Measurements from ENCODE around the gene RPRD1B. TPM values are rescaled to one million over a fixed set of nuclear protein-coding genes. Genes with fewer than 3 reads are reported as not detected.

RPRD1B gene
- total and polyA plus RNA-seq, 2 of the 13 experiments (the other 11 are each of a cell fraction or from before 2014, with no cell fraction given) = 31.1 to 41.5 TPM

GRCh38 chr20:37984018-37984785 is 49.3 kb upstream of the RPRD1B start (continued):
- no peak for TF ChIP-seq ZNF142 (CRISPR knock-in tag; IDR thresholded peaks at IDR 0.05)
- no peak for TF ChIP-seq PLRG1 (conservative IDR thresholded peaks at IDR 0.05)
- TF ChIP-seq ZFP36L2 (CRISPR knock-in tag; IDR thresholded peaks at IDR 0.05) = no peak
- TF ChIP-seq TGIF2 (CRISPR knock-in tag; IDR thresholded peaks at IDR 0.05) = no peak
- no peak for TF ChIP-seq SUZ12 (IDR thresholded peaks at IDR 0.05; ENCODE audit: low read depth, low read length)
- no peak for TF ChIP-seq ZNF780A (CRISPR knock-in tag; IDR thresholded peaks at IDR 0.05)
- no peak for TF ChIP-seq FOXO1 (CRISPR knock-in tag; IDR thresholded peaks at IDR 0.05)
- TF ChIP-seq ZNF616 (CRISPR knock-in tag; IDR thresholded peaks at IDR 0.05; ENCODE audit: low read depth) = 0 out of 2 replicates have a peak, but pooled peaks have one; percentile 55
- TF ChIP-seq ZNF414 (CRISPR knock-in tag; IDR thresholded peaks at IDR 0.05) = peak; percentile 68
- TF ChIP-seq ZNF7 (CRISPR knock-in tag; IDR thresholded peaks at IDR 0.05) = no peak
- TF ChIP-seq THAP11 (CRISPR knock-in tag; IDR thresholded peaks at IDR 0.05) = no peak
- TF ChIP-seq KDM2A (CRISPR knock-in tag; IDR thresholded peaks at IDR 0.05; ENCODE audit: borderline replicate concordance, low read depth) = no peak; the same call in 1 of the 2 replicates
- no peak for TF ChIP-seq DDIT3 (CRISPR knock-in tag; IDR thresholded peaks at IDR 0.05)
- no peak for TF ChIP-seq ZC3H13 (CRISPR knock-in tag; IDR thresholded peaks at IDR 0.05)
- TF ChIP-seq ZNF766 (CRISPR knock-in tag; IDR thresholded peaks at IDR 0.05; ENCODE audit: borderline replicate concordance) = no peak; the same call in 1 of the 2 replicates
- TF ChIP-seq PHF21A (CRISPR knock-in tag; IDR thresholded peaks at IDR 0.05) = peak; percentile 97
- TF ChIP-seq HNRNPLL (IDR thresholded peaks at IDR 0.05; ENCODE audit: low read depth, low read length, poor library complexity, severe bottlenecking) = no peak
- peak; percentile 89 for TF ChIP-seq ZNF687 (CRISPR knock-in tag; IDR thresholded peaks at IDR 0.05)
